Thoracic aorta (tissue), 2 donors: Measurements from ENCODE around the gene FOXS1. TPM values are rescaled to one million over a fixed set of nuclear protein-coding genes. Genes with fewer than 3 reads are reported as not detected.

ENCODE experiments used
- ATAC-seq: fragments of 150-250 bp; one replicate; pipeline ENCODE4 v1.8.0; 2017; ENCODE audit warnings: low read depth; ENCODE audit not compliant: insufficient number of reproducible peaks, low FRiP score
- DNase-seq: peaks from one replicate; pipeline ENCODE4 v3.0.0-alpha.2; 2020; ENCODE audit warnings: low spot score
- H3K27ac ChIP-seq, 2 donors: fragments of 200-600 bp; sonication (generic); 1 replicate in 1 of 2; 2 replicates in 1 of 2; pipeline ENCODE4 v1.5.1; 2016; ENCODE audit warnings: mild to moderate bottlenecking in 2 of 2, moderate library complexity in 2 of 2
- H3K27me3 ChIP-seq: fragments of 200-600 bp; sonication (generic); replicated peaks from 2 replicates; pipeline ENCODE4 v1.6.0; 2016; ENCODE audit warnings: mild to moderate bottlenecking; ENCODE audit not compliant: insufficient read depth
- H3K36me3 ChIP-seq: fragments of 200-600 bp; sonication (generic); one replicate; pipeline ENCODE4 v1.5.1; 2016
- H3K4me1 ChIP-seq, 2 donors: fragments of 200-600 bp; sonication (generic); 1 replicate in 1 of 2; 2 replicates in 1 of 2; pipeline versions ENCODE4 v1.5.1 to v1.6.0; 2016; ENCODE audit warnings: low read depth in 2 of 2, mild to moderate bottlenecking in 1 of 2; ENCODE audit not compliant: control insufficient read depth in 1 of 2
- H3K4me3 ChIP-seq: fragments of 200-600 bp; sonication (generic); 2 replicates; pipeline ENCODE4 v1.5.1; 2016; ENCODE audit warnings: mild to moderate bottlenecking
- H3K9me3 ChIP-seq: fragments of 200-600 bp; sonication (generic); 2 replicates; pipeline ENCODE4 v1.5.1; 2016
- total RNA-seq, 2 donors: library from RNA; depleted of rRNA; stranded (reverse); fragments of >200 nt; gene quantifications; one replicate each; pipeline versions ENCODE4 v1.1.0 to v1.2.3, GENCODE V29; 2016
- TF ChIP-seq, protein P1 (sequence below): fragments of 200-600 bp; sonication (generic); IDR thresholded peaks from one replicate; pipeline ENCODE4 v1.5.1; 2019; ENCODE audit warnings: antibody characterized with exemption

FOXS1 gene
- total RNA-seq, result 10 to 100 TPM; 13.9 to 44.5 TPM

DNA sequence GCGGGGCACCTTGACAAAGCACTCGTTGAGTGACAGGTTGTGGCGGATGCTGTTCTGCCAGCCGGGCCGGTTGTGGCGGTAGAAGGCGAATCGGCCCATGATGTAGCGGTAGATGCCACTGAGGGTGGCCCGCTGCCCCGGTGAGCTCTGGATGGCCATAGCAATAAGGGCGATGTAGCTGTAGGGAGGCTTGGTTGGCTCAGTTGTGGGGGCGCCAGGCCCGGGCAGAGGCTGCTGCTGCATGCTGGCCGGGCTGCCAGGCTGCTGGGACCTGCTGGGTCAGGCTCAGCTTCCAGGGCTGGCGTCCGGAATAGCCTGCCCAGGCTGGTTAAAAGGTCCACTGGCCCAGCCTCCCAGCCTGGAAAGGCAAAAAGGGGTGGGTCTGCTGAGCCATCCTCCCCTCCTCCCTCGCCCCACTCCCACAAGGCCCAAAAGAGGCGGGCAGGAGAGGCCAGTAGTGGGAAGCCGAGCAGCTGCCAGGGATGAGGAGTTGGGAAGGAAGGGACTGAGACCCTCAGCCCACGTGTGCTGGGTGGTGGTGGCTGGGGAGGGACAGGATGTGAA is at the start of gene FOXS1:
Gene FOXS1, minus strand, starts transcription at position 305 of the 564 bp plus-strand sequence. Its CDS starts 62 bp downstream, at position 243.
- Histone ChIP-seq H3K36me3 (no peaks in the 10 kb centered on the region), H3K4me3 (peak within 1 kb of the TSS; percentile 77), H3K9me3 (no peaks in the 10 kb centered on the region), H3K4me1 (peaks cover 22 to 56% of the 10 kb centered on the region in 2 donors), H3K27me3 (no peaks in the 10 kb centered on the region), H3K27ac (peak within 1 kb of the TSS; percentile 92 to 99)
- peak; percentile 62 for DNase-seq
- peak; percentile 71 for ATAC-seq
- TF ChIP-seq, protein P1, sequence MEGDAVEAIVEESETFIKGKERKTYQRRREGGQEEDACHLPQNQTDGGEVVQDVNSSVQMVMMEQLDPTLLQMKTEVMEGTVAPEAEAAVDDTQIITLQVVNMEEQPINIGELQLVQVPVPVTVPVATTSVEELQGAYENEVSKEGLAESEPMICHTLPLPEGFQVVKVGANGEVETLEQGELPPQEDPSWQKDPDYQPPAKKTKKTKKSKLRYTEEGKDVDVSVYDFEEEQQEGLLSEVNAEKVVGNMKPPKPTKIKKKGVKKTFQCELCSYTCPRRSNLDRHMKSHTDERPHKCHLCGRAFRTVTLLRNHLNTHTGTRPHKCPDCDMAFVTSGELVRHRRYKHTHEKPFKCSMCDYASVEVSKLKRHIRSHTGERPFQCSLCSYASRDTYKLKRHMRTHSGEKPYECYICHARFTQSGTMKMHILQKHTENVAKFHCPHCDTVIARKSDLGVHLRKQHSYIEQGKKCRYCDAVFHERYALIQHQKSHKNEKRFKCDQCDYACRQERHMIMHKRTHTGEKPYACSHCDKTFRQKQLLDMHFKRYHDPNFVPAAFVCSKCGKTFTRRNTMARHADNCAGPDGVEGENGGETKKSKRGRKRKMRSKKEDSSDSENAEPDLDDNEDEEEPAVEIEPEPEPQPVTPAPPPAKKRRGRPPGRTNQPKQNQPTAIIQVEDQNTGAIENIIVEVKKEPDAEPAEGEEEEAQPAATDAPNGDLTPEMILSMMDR, result no peak

DNA sequence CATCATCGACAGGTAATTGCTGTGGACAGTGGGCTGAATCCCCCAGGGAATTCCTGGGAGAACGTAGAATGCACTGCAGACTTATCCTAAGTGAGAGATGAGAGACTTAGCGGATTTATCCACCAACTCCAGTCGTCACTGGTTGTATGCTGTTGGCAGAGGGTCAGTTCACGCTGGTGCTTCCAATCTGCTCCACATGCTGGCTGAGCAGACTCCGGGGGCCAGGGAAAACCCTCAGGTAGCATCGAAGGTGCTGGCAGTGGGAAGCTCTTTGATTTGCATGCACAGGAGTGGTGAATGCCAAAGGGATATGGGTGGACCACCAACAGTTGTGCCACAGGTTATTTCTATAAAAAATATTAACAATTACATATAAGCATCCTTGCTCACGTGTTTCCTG is 45.2 kb upstream of the FOXS1 start:
- DNase-seq (no peak), ATAC-seq (no peak)
- Histone ChIP-seq H3K4me1 (peaks cover 0 to 3% of the 10 kb centered on the region in 2 donors), H3K9me3 (no peaks in the 10 kb centered on the region), H3K27me3 (no peaks in the 10 kb centered on the region), H3K27ac (no peak overlapping the region), H3K4me3 (no peak overlapping the region), H3K36me3 (no peaks in the 10 kb centered on the region)
- TF ChIP-seq, protein P1, result no peak

DNA sequence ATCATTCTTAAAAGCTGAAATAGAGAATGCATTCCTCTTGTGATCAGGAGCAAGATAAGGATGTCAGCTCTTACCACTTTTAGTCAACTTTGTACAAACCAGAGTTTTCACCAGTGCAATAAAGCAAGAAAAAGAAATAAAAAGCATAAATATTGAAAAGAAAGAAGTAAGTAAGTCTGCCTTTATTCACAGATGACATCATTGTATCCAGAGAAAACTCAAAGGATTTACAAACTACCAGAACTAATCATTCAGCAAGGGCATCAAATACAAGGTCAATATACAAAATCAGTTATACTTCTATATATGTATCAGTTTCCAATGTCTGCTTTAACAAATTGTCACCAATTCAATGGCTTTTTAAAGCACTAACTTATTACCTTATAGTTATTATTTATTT is 38.4 kb upstream of the FOXS1 start:
- H3K4me1 ChIP-seq, result peaks cover 0 to 4% of the 10 kb centered on the region in 2 donors
- H3K27ac ChIP-seq, result no peak overlapping the region
- H3K27me3 ChIP-seq, result no peaks in the 10 kb centered on the region
- TF ChIP-seq, protein P1, result no peak
- ATAC-seq, result no peak
- no peaks in the 10 kb centered on the region for H3K9me3 ChIP-seq
- DNase-seq, result no peak
- no peak overlapping the region for H3K4me3 ChIP-seq
- H3K36me3 ChIP-seq, result no peaks in the 10 kb centered on the region

DNA sequence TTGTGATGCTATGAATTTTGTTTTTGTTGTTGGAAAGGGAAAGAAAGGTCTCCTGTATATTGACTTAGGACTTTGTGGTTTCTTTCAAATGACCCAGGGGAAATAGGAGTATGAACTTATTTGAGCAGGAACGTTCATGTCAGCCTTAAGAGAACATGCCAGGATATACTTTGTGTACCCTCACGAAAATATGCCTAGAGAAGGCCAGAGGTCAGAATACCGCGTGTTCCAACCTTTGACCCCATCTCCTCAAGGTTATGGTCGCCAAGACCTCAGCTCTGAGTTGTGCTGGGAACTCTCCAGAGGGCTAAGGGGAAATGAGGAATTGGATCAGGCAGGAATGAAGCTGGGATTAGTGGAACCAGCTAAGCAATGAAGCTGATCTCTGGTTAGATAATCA is 36.5 kb upstream of the FOXS1 start:
- ATAC-seq, result no peak
- no peak overlapping the region for H3K27ac ChIP-seq
- no peaks in the 10 kb centered on the region for H3K27me3 ChIP-seq

DNA sequence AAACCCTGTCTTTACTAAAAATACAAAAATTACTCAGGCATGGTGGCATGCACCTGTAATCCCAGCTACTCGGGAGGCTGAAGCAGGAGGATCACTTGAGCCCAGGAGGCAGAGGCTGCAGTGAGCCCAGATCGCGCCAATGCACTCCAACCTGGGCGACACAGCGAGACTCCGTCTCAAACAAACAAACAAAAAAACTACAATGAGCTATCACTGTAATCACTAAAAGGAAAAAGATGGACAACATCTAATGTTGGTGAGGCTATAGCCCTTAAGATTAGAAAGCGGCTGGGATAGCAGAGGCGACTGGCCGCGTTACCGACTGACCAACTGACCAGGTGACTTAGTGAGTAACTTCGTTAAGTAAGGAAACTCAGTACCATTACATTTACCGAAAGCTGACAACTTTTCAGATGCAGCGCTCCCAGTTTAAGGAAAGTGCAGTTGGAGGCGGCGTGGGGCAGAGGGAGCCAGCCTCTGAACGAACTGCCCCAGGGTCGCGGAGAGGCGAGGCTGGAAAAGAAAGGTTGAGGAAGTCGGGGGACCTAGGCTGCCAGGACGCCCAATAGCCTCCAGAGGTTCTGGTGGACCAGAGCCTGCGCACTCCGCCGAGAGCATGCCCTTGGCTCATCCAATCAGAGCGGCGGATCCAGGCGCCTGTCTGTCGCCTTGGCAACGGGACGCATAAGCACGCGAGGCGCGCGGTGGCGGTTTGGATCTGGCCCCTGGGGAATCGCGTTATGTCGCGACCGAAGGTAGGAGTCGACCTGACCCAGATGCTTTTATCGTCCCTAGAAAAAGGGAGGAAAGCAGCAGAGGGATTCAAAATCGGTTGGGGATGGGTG is 34.0 kb upstream of the FOXS1 start:
- Histone ChIP-seq H3K27me3 (no peaks in the 10 kb centered on the region), H3K27ac (peak overlapping the region; percentile 60 to 79), H3K4me1 (peaks cover 0 to 5% of the 10 kb centered on the region in 2 donors), H3K9me3 (no peaks in the 10 kb centered on the region), H3K36me3 (no peaks in the 10 kb centered on the region), H3K4me3 (peak overlapping the region; percentile 75)
- ATAC-seq (peak; percentile 94), DNase-seq (peak; percentile 91)
- TF ChIP-seq, protein P1, result no peak

More for the DNA sequence above, 36.5 kb upstream of the FOXS1 start:
- no peak overlapping the region for H3K4me3 ChIP-seq
- no peaks in the 10 kb centered on the region for H3K9me3 ChIP-seq
- TF ChIP-seq, protein P1, result no peak
- no peak for DNase-seq
- peaks cover 0 to 5% of the 10 kb centered on the region in 2 donors for H3K4me1 ChIP-seq
- no peaks in the 10 kb centered on the region for H3K36me3 ChIP-seq
